ENCODE measurements around the gene TTC28. TPM values are rescaled to one million over a fixed set of nuclear protein-coding genes. Genes with fewer than 3 reads are reported as not detected.

The TTC28 gene
- total and polyA plus RNA-seq, 2 donors (not counting 3 experiments of a cell fraction or from before 2014, with no cell fraction given) = 16.5 to 51.1 TPM

GRCh38 chr22:28188178-28188879 is 491.3 kb downstream of the TTC28 start:
- BruUV-seq (replicated peaks) = no TSS peak
- no peak for DNase-seq (ENCODE audit: low read depth, low spot score)
- FAIRE-seq = no peak
- Histone ChIP-seq H4K20me1 (replicated peaks; ENCODE audit: control insufficient read depth, extremely low read depth, insufficient read depth, low read length) (peaks cover 3% of the 10 kb centered on the region), H3K79me2 (ENCODE audit: control insufficient read depth, insufficient read depth, low read length) (no peaks in the 10 kb centered on the region), H3K9me1 (replicated peaks; ENCODE audit: control insufficient read depth, extremely low read depth, insufficient read depth, low read length) (no peaks in the 10 kb centered on the region), H2AFZ (ENCODE audit: low read depth, low read length) (no peak overlapping the region), H3K9ac (replicated peaks; ENCODE audit: extremely low read depth, insufficient read depth, low read length) (no peak overlapping the region), H3K27ac (ENCODE audit: insufficient read depth, low read depth, low read length) (no peak overlapping the region), H3K4me3 (replicated peaks in 1 of 3; ENCODE audit: insufficient read depth in 1 of 3, low read depth in 1 of 3, low read length in 3 of 3) (no peak overlapping the region), H3K4me2 (ENCODE audit: insufficient read depth, low read length) (no peak overlapping the region), H3K9me3 (replicated peaks; ENCODE audit: control insufficient read depth, insufficient read depth, low read length) (no peaks in the 10 kb centered on the region), H3K4me1 (ENCODE audit: control insufficient read depth, extremely low read depth, insufficient read depth, low read length) (peaks cover 2% of the 10 kb centered on the region), H3K36me3 (ENCODE audit: control insufficient read depth in 2 of 2, extremely low read depth in 1 of 2, insufficient read depth in 2 of 2, low read length in 2 of 2) (no peaks in the 10 kb centered on the region), H3K27me3 (ENCODE audit: control insufficient read depth in 2 of 2, insufficient read depth in 2 of 2, low read length in 2 of 2) (no peaks in the 10 kb centered on the region)
- dilution Hi-C loops (cut with MboI; ENCODE audit: extremely low pct_ligation_motif_present, low sequenced_read_pairs) = no loop called here
- TF ChIP-seq, protein P1, sequence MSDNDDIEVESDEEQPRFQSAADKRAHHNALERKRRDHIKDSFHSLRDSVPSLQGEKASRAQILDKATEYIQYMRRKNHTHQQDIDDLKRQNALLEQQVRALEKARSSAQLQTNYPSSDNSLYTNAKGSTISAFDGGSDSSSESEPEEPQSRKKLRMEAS (IDR thresholded peaks at IDR 0.05; ENCODE audit: insufficient read depth, insufficient read length) = no peak
- TF ChIP-seq JUN (IDR thresholded peaks at IDR 0.05; ENCODE audit: borderline replicate concordance, insufficient read depth, insufficient read length, low read depth) (no peak), EZH2 (IDR thresholded peaks at IDR 0.05; ENCODE audit: borderline replicate concordance, low read depth, low read length, severe bottlenecking) (no peak), GATA2 (IDR thresholded peaks at IDR 0.05; ENCODE audit: insufficient read depth, insufficient read length, low read depth, low read length) (no peak), CTCF (IDR thresholded peaks at IDR 0.05; ENCODE audit: extremely low read depth in 1 of 2, insufficient read depth in 1 of 2, low read depth in 1 of 2, low read length in 2 of 2) (no peak), MYC (IDR thresholded peaks at IDR 0.05; ENCODE audit: low read depth, low read length) (no peak), FOS (IDR thresholded peaks at IDR 0.05; ENCODE audit: borderline replicate concordance, insufficient read depth, low read length) (no peak)
- ChIA-PET CTCF (no interaction called here), POLR2A (no interaction called here)
- intact Hi-C loops (cut with micrococcal nuclease) = no loop called here

All from endothelial cell of umbilical vein (primary cell).